HepG2 (cell line): ENCODE results near the gene FRMD4A.

Source experiments
- JUND ChIP-seq: sonication (generic); formaldehyde crosslinking; IDR thresholded peaks from 2 replicates; pipeline ENCODE4 v1.8.0; 2022; ENCODE audit warnings: mild to moderate bottlenecking, missing genetic modification reagents
- MED13 ChIP-seq: sonication (generic); formaldehyde crosslinking; IDR thresholded peaks from 2 replicates; pipeline ENCODE4 v1.5.0; 2020; ENCODE audit warnings: missing genetic modification reagents
- POLR2A ChIP-seq, 2 experiments: IDR thresholded peaks; 2 replicates each; pipeline ENCODE4 v1.6.1; 2011; ENCODE audit warnings: low read depth in 2 of 2, low read length in 2 of 2, mild to moderate bottlenecking in 1 of 2, moderate library complexity in 1 of 2; ENCODE audit not compliant: insufficient read depth in 1 of 2
- POLR2AphosphoS5 ChIP-seq: IDR thresholded peaks from 2 replicates; pipeline ENCODE4 v1.6.1; 2012; ENCODE audit warnings: low read depth, low read length
- TF ChIP-seq, protein P1 (sequence below): sonication (generic); formaldehyde crosslinking; IDR thresholded peaks from 2 replicates; pipeline ENCODE4 v1.5.0; 2020; ENCODE audit warnings: mild to moderate bottlenecking, missing genetic modification reagents, moderate library complexity
- TF ChIP-seq, protein P2 (sequence below): IDR thresholded peaks from 2 replicates; pipeline ENCODE4 v1.6.1; 2016; ENCODE audit warnings: mild to moderate bottlenecking
- TF ChIP-seq, protein P3 (sequence below): sonication (generic); formaldehyde crosslinking; IDR thresholded peaks from 2 replicates; pipeline ENCODE4 v1.4.0; 2020; ENCODE audit warnings: missing genetic modification reagents, mild to moderate bottlenecking, borderline replicate concordance

DNA sequence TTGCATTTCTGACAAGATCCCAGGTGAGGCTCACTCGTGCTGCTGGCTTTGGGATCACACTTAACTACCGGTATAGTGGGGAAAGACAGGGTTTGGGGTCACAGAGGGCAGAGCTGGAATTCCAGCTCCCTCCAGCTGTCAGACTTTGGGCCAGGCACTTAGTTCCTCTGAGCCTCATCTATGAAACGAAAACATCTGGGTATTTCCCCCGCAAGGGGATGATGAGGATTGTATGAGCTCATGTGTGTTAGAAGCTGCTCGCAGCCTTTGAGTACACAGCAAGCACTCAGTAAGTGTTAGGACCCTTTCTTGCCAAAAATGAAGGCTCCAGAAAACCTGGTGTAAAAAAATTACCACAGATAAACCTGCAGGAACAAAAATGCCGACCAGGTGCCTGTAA, 677.9 kb downstream of the FRMD4A start:
- TF ChIP-seq, protein P1, sequence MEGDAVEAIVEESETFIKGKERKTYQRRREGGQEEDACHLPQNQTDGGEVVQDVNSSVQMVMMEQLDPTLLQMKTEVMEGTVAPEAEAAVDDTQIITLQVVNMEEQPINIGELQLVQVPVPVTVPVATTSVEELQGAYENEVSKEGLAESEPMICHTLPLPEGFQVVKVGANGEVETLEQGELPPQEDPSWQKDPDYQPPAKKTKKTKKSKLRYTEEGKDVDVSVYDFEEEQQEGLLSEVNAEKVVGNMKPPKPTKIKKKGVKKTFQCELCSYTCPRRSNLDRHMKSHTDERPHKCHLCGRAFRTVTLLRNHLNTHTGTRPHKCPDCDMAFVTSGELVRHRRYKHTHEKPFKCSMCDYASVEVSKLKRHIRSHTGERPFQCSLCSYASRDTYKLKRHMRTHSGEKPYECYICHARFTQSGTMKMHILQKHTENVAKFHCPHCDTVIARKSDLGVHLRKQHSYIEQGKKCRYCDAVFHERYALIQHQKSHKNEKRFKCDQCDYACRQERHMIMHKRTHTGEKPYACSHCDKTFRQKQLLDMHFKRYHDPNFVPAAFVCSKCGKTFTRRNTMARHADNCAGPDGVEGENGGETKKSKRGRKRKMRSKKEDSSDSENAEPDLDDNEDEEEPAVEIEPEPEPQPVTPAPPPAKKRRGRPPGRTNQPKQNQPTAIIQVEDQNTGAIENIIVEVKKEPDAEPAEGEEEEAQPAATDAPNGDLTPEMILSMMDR (CRISPR knock-in tag): no peak
- TF ChIP-seq POLR2AphosphoS5 (no peak), MED13 (no peak), JUND (CRISPR knock-in tag) (no peak), POLR2A (IDR thresholded peaks at IDR 0.05; ENCODE audit: insufficient read depth in 1 of 2, low read depth in 2 of 2, low read length in 2 of 2) (no peak)
- TF ChIP-seq, protein P2, sequence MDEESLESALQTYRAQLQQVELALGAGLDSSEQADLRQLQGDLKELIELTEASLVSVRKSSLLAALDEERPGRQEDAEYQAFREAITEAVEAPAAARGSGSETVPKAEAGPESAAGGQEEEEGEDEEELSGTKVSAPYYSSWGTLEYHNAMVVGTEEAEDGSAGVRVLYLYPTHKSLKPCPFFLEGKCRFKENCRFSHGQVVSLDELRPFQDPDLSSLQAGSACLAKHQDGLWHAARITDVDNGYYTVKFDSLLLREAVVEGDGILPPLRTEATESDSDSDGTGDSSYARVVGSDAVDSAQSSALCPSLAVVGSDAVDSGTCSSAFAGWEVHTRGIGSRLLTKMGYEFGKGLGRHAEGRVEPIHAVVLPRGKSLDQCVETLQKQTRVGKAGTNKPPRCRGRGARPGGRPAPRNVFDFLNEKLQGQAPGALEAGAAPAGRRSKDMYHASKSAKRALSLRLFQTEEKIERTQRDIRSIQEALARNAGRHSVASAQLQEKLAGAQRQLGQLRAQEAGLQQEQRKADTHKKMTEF (CRISPR knock-in tag): no peak
- TF ChIP-seq, protein P3, sequence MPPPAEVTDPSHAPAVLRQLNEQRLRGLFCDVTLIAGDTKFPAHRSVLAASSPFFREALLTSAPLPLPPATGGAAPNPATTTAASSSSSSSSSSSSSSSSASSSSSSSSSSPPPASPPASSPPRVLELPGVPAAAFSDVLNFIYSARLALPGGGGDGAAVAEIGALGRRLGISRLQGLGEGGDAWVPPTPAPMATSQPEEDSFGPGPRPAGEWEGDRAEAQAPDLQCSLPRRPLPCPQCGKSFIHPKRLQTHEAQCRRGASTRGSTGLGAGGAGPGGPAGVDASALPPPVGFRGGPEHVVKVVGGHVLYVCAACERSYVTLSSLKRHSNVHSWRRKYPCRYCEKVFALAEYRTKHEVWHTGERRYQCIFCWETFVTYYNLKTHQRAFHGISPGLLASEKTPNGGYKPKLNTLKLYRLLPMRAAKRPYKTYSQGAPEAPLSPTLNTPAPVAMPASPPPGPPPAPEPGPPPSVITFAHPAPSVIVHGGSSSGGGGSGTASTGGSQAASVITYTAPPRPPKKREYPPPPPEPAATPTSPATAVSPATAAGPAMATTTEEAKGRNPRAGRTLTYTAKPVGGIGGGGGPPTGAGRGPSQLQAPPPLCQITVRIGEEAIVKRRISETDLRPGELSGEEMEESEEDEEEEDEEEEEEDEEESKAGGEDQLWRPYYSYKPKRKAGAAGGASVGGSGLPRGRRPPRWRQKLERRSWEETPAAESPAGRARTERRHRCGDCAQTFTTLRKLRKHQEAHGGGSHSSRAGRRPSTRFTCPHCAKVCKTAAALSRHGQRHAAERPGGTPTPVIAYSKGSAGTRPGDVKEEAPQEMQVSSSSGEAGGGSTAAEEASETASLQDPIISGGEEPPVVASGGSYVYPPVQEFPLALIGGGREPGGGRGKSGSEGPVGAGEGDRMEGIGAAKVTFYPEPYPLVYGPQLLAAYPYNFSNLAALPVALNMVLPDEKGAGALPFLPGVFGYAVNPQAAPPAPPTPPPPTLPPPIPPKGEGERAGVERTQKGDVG (CRISPR knock-in tag): no peak
